CD4-positive, alpha-beta T cell treated with Interleukin-6 at 100 ng/mL for 8 hours (primary cell): Measurements from ENCODE around the gene SKIDA1.
"Not testable (repeated sequence)": the region's sequence is repeated elsewhere in the genome, so short reads cannot be mapped to it uniquely, and the experiment has no call there.

ENCODE experiments used
- DNase-seq: peaks from one replicate; pipeline ENCODE4 v3.0.0-alpha.2; 2020; ENCODE audit warnings: mixed read lengths, low spot score

The SKIDA1 gene

GRCh38 chr10:21525367-21526187 lies at the start of gene SKIDA1:
Gene SKIDA1, minus strand, starts transcription at chr10:21525682. Its CDS starts 7,860 bp downstream, at chr10:21517822.
- peak; percentile 62 for DNase-seq

GRCh38 chr10:21574514-21574913 lies 49.0 kb upstream of the SKIDA1 start:
- DNase-seq: not testable (repeated sequence)

- no peak for DNase-seq
Observed at GRCh38 chr10:21572578-21572977, 47.1 kb upstream of the SKIDA1 start.

- no peak for DNase-seq
Observed at GRCh38 chr10:21570761-21571521, 45.5 kb upstream of the SKIDA1 start.

GRCh38 chr10:21558984-21559383 lies 33.5 kb upstream of the SKIDA1 start:
- not testable (repeated sequence) for DNase-seq

GRCh38 chr10:21556527-21556926 lies 31.0 kb upstream of the SKIDA1 start:
- no peak for DNase-seq

- DNase-seq: no peak
Observed at GRCh38 chr10:21552638-21553037, 27.2 kb upstream of the SKIDA1 start.

GRCh38 chr10:21547246-21547645 lies 21.8 kb upstream of the SKIDA1 start:
- DNase-seq: no peak

GRCh38 chr10:21540701-21541100 lies 15.2 kb upstream of the SKIDA1 start:
- not testable (repeated sequence) for DNase-seq

- no peak for DNase-seq
Observed at GRCh38 chr10:21536874-21537273, 11.4 kb upstream of the SKIDA1 start.

GRCh38 chr10:21535976-21536375 lies 10.5 kb upstream of the SKIDA1 start:
- not testable (repeated sequence) for DNase-seq

- DNase-seq: no peak
Observed at GRCh38 chr10:21535494-21535965, 10.0 kb upstream of the SKIDA1 start.

- DNase-seq: peak; percentile 18
Observed at GRCh38 chr10:21534604-21535493, 9.4 kb upstream of the SKIDA1 start.

- no peak for DNase-seq
Observed at GRCh38 chr10:21534280-21534586, 8.8 kb upstream of the SKIDA1 start.

- DNase-seq: peak; percentile 94
Observed at GRCh38 chr10:21533467-21534279, 8.2 kb upstream of the SKIDA1 start, which contains the start of gene MLLT10. Gene MLLT10, plus strand, starts transcription at chr10:21534232. Its CDS starts 413 bp downstream, at chr10:21534645.

GRCh38 chr10:21532694-21533466 lies 7.4 kb upstream of the SKIDA1 start:
- DNase-seq: no peak

- no peak for DNase-seq
Observed at GRCh38 chr10:21531164-21531563, 5.7 kb upstream of the SKIDA1 start.

GRCh38 chr10:21530641-21531040 lies 5.2 kb upstream of the SKIDA1 start:
- no peak for DNase-seq

GRCh38 chr10:21530168-21530567 lies 4.7 kb upstream of the SKIDA1 start:
- DNase-seq: no peak
